GM12878 (cell line): Measurements from ENCODE around the gene CATSPER4. TPM values are rescaled to one million over a fixed set of nuclear protein-coding genes. Genes with fewer than 3 reads are reported as not detected.
A peak's percentile ranks its signal among the peaks of the same experiment; 100 is the strongest.

Experiments used
- ATAC-seq: fragments of 200-7000 bp; cut with Tn5 transposase; 3 replicates; pipeline ENCODE4 v1.9.1; 2020; ENCODE audit warnings: mild to moderate bottlenecking, moderate library complexity
- BruUV-seq: library from RNA; stranded (reverse); fragments of 400-500 nt; replicated peaks from 2 replicates; lab custom pipeline; 2021; lab: Mats Ljungman, UMichigan
- CTCF ChIA-PET: fragments of 300-600 bp; sonication (Branson Sonifier 250); formaldehyde crosslinking; extraction: SDS; loops from one replicate; lab custom pipeline; 2021; ENCODE audit warnings: inconsistent platforms; lab: Yijun Ruan, JAX
- POLR2A ChIA-PET: fragments of 350-600 bp; formaldehyde crosslinking; extraction: SDS; loops from one replicate; lab custom pipeline; 2021; ENCODE audit warnings: inconsistent platforms; lab: Charles Lee
- RAD21 ChIA-PET: fragments of 300-600 bp; sonication (Branson Sonifier 250); formaldehyde crosslinking; loops from one replicate; lab custom pipeline; 2023; ENCODE audit warnings: antibody characterized with exemption; ENCODE audit not compliant: unreplicated experiment; lab: Charles Lee
- SMC1A ChIA-PET: fragments of 300-600 bp; sonication (Branson Sonifier 250); formaldehyde crosslinking; loops from one replicate; lab custom pipeline; 2023; ENCODE audit not compliant: unreplicated experiment, uncharacterized antibody; lab: Charles Lee
- DNase-seq: peaks from one replicate; pipeline ENCODE4 v3.0.0-alpha.2; 2011; ENCODE audit warnings: low read depth, low spot score
- FAIRE-seq: peaks from 3 replicates; lab custom pipeline; 2011; peaks lifted over from hg19 to GRCh38; lab: Jason Lieb, UNC
- H2AFZ ChIP-seq: 2 replicates; pipeline ENCODE4 v1.6.0; 2011; ENCODE audit warnings: low read depth, low read length, control low read depth; ENCODE audit not compliant: control insufficient read depth
- H3K27ac ChIP-seq: 2 replicates; pipeline ENCODE4 v1.5.1; 2011; ENCODE audit warnings: control low read depth; ENCODE audit not compliant: control insufficient read depth, insufficient read depth
- H3K27me3 ChIP-seq, 2 experiments: replicated peaks in 1 of 2; 2 replicates each; pipeline versions ENCODE4 v1.6.0 to v1.6.1; 2011; ENCODE audit warnings: low read length in 1 of 2; ENCODE audit not compliant: control insufficient read depth in 2 of 2, insufficient read depth in 2 of 2
- H3K36me3 ChIP-seq, 2 experiments: 2 replicates each; pipeline ENCODE4 v1.5.1; 2011; ENCODE audit warnings: low read length in 1 of 2; ENCODE audit not compliant: control insufficient read depth in 2 of 2, insufficient read depth in 2 of 2
- H3K4me1 ChIP-seq: 2 replicates; pipeline ENCODE4 v1.6.1; 2011; ENCODE audit warnings: mild to moderate bottlenecking, low read length, moderate library complexity, mixed read lengths; ENCODE audit not compliant: control insufficient read depth, insufficient read depth
- H3K4me2 ChIP-seq: 2 replicates; pipeline ENCODE4 v1.6.0; 2011; ENCODE audit warnings: control low read depth; ENCODE audit not compliant: control insufficient read depth, insufficient read depth
- H3K4me3 ChIP-seq: fragments of 200-600 bp; sonication (generic); 2 replicates; pipeline ENCODE4 v1.5.1; 2016
- H3K79me2 ChIP-seq: 2 replicates; pipeline ENCODE4 v1.6.0; 2011; ENCODE audit warnings: low read length; ENCODE audit not compliant: control insufficient read depth, insufficient read depth
- H3K9ac ChIP-seq: 2 replicates; pipeline ENCODE4 v1.8.0; 2011; ENCODE audit warnings: low read length, control low read depth, mixed read lengths; ENCODE audit not compliant: control insufficient read depth, insufficient read depth
- H3K9me3 ChIP-seq: replicated peaks from 3 replicates; pipeline ENCODE4 v1.5.1; 2011; ENCODE audit warnings: mild to moderate bottlenecking, low read length; ENCODE audit not compliant: control insufficient read depth, insufficient read depth
- H4K20me1 ChIP-seq: 2 replicates; pipeline ENCODE4 v1.6.0; 2011; ENCODE audit not compliant: control insufficient read depth, insufficient read depth
- BCL3 ChIP-seq: IDR thresholded peaks from 2 replicates; pipeline ENCODE4 v1.6.1; 2011; ENCODE audit warnings: borderline replicate concordance, low read depth, mild to moderate bottlenecking, moderate library complexity, low read length; ENCODE audit not compliant: insufficient read depth, poor library complexity, severe bottlenecking
- LARP7 ChIP-seq: fragments of 450-650 bp; IDR thresholded peaks from 2 replicates; pipeline ENCODE4 v1.6.1; 2017; ENCODE audit warnings: mild to moderate bottlenecking
- MEF2A ChIP-seq: IDR thresholded peaks from 2 replicates; pipeline ENCODE4 v1.6.1; 2011; ENCODE audit warnings: low read depth, mild to moderate bottlenecking, low read length, moderate library complexity; ENCODE audit not compliant: insufficient read depth
- NR2F1 ChIP-seq: fragments of 450-650 bp; conservative IDR thresholded peaks from 2 replicates; pipeline ENCODE4 v1.6.1; 2017; ENCODE audit warnings: mild to moderate bottlenecking
- NRF1 ChIP-seq: conservative IDR thresholded peaks from 2 replicates; pipeline ENCODE4 v1.6.1; 2011; ENCODE audit warnings: mild to moderate bottlenecking, low read depth, low read length, improper control_type of control experiment
- POLR2A ChIP-seq: IDR thresholded peaks from 2 replicates; pipeline ENCODE4 v1.6.1; 2011; ENCODE audit warnings: low read depth, mild to moderate bottlenecking, low read length
- WRNIP1 ChIP-seq: IDR thresholded peaks from 2 replicates; pipeline ENCODE4 v1.6.1; 2011; ENCODE audit warnings: low read depth, low read length, improper control_type of control experiment, borderline replicate concordance
- WGBS: methylation state at CpG from one replicate; pipeline ENCODE4 v1.1.6; 2016; ENCODE audit warnings: low lambda C conversion rate; ENCODE audit not compliant: insufficient replicate concordance, insufficient coverage; ENCODE audit errors: missing lambda C conversion rate; 5-methylcytosine and 5-hydroxymethylcytosine counted together
- in situ Hi-C: fragments of 300-500 bp; cut with MboI; formaldehyde crosslinking; loops from 9 replicates; pipeline ENCODE4 v1.14.3; 2018; ENCODE audit warnings: mixed read lengths
- intact Hi-C: fragments of 100-400 bp; cut with micrococcal nuclease; formaldehyde crosslinking; loops from one replicate; pipeline ENCODE4 v1.14.2; 2022; ENCODE audit not compliant: unreplicated experiment
- polyA plus RNA-seq, 11 experiments: library from polyadenylated mRNA; depleted of rRNA in 4 of 11; unstranded in 6 of 11; stranded (reverse) in 5 of 11; fragments of >200 nt; fragmentation: Nextera tagmentation in 4 of 11; fragmentation: Illumina TruSeq in 1 of 11; extraction: Ambion mirVana in 4 of 11; extraction: Trizol in 1 of 11; gene quantifications; 1 replicate in 1 of 11; 2 replicates in 10 of 11; pipeline versions ENCODE4 v1.2.1 to v1.2.3, GENCODE V29; 2011 to 2016; ENCODE audit warnings: inconsistent platforms in 2 of 11, missing spikeins in 2 of 11, low read depth in 1 of 11
- total RNA-seq, 4 experiments: library from RNA; depleted of rRNA in 3 of 4; stranded (reverse); fragments of >200 nt in 3 of 4; fragmentation: Illumina TruSeq in 1 of 4; extraction: Trizol in 1 of 4; gene quantifications; 2 replicates each; pipeline versions ENCODE4 v1.2.1 to v1.2.3, GENCODE V29; 2013 to 2021
- TF ChIP-seq, protein P1 (sequence below): fragments of 450-650 bp; IDR thresholded peaks from 2 replicates; pipeline ENCODE4 v1.6.1; 2017; ENCODE audit warnings: antibody characterized with exemption, mild to moderate bottlenecking, moderate library complexity

CATSPER4 gene
- total and polyA plus RNA-seq, 10 of the 15 experiments (the other 5 are each of a cell fraction or from before 2014, with no cell fraction given), result 0.13 TPM; not detected in 9

DNA sequence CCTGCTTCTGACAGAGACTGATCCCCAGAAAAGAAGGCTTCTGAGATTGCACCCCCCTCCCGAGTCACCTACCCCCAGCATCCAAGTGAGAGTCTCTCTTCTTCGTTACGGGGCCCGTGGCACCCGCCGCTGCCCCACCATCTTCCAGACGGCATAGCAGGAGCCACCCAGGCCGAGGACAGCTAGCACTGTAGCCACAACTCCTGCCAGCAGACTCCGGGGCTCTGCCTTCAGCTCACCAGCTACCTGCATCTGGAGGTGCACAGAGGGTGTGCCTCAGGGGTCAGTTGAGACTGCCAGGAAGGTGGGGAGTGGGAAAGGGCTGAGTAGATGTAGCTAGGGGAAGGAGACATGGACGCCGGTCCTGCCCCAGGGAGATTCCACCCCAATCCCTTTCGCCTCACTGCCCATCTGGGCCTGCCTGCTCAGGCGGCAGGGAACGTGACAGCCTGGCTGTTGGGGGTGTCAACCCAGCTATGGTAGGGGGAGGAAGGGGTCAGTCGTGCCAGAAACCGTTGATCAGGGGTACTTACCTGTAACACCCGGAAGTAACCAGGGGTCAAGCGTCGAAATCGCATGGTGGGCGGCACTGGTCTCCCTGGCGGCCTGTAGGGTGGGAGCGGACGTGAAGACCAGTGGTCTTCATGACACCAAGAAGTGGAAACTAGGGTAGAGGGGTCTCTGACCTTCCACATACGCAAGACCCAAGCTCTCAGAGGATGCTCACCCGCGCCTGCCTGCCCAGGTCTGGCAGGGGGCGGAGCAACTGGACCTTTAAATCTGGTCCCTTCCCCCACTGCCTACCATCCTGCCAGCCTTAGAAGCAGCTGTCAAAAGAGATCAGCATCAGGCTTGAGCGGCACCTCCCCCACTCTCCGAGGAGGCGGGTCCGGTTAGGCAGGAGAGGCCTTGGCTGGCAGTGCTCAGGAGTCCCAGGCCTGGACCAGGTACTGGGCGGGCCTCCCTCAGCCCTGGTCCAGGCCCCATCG is 19.0 kb upstream of the CATSPER4 start, which contains the start of gene ZNF593OS:
Gene ZNF593OS (minus strand): TSS at position 749 of the 989 bp plus-strand sequence. CDS start 171 bp downstream, at position 578.
- DNase-seq (no peak), ATAC-seq (no peak), FAIRE-seq (no peak)
- ChIA-PET SMC1A (interaction anchor here (0.6 to 1.1 kb wide), 3 partner anchors 63 to 546 kb away, joined by 3 read pairs; partner anchors contain the start of gene CEP85), POLR2A (interaction anchor here (0.6 kb wide), 1 partner anchor 309 kb away, joined by 4 read pairs; no protein-coding TSS in a partner anchor), RAD21 (interaction anchor here (2.8 kb wide), 1 partner anchor 63 kb away, joined by 44 read pairs; the partner anchor contains the start of gene CEP85), CTCF (interaction anchor here (1.4 to 5.8 kb wide), 4 partner anchors 18 to 246 kb away, joined by 3 to 110 read pairs (median 8); partner anchors contain the start of genes CATSPER4 and CEP85)
- Histone ChIP-seq H3K4me1 (peaks cover 7% of the 10 kb centered on the region), H3K27me3 (no peaks in the 10 kb centered on the region), H3K9ac (peak within 1 kb of the TSS; percentile 90), H3K79me2 (peaks cover 12% of the 10 kb centered on the region), H3K4me2 (peak within 1 kb of the TSS; percentile 93), H3K4me3 (peak within 1 kb of the TSS; percentile 97), H3K36me3 (no peaks in the 10 kb centered on the region; a peak in 1 of 4 replicates), H2AFZ (no peak within 1 kb of the TSS), H4K20me1 (no peaks in the 10 kb centered on the region), H3K9me3 (no peaks in the 10 kb centered on the region)
- WGBS, result 90% methylated on average over 34 of the region's 34 CpGs
- in situ Hi-C loops, result loop anchor here (5.0 kb wide), 1 partner anchor 151 kb away; no protein-coding TSS in a partner anchor
- BruUV-seq, result no TSS peak
- TF ChIP-seq BCL3 (no peak), WRNIP1 (no peak), POLR2A (peak; percentile 38; the same call in 1 of the 2 replicates), MEF2A (no peak), LARP7 (no peak), NR2F1 (no peak), NRF1 (no peak)
- TF ChIP-seq, protein P1, sequence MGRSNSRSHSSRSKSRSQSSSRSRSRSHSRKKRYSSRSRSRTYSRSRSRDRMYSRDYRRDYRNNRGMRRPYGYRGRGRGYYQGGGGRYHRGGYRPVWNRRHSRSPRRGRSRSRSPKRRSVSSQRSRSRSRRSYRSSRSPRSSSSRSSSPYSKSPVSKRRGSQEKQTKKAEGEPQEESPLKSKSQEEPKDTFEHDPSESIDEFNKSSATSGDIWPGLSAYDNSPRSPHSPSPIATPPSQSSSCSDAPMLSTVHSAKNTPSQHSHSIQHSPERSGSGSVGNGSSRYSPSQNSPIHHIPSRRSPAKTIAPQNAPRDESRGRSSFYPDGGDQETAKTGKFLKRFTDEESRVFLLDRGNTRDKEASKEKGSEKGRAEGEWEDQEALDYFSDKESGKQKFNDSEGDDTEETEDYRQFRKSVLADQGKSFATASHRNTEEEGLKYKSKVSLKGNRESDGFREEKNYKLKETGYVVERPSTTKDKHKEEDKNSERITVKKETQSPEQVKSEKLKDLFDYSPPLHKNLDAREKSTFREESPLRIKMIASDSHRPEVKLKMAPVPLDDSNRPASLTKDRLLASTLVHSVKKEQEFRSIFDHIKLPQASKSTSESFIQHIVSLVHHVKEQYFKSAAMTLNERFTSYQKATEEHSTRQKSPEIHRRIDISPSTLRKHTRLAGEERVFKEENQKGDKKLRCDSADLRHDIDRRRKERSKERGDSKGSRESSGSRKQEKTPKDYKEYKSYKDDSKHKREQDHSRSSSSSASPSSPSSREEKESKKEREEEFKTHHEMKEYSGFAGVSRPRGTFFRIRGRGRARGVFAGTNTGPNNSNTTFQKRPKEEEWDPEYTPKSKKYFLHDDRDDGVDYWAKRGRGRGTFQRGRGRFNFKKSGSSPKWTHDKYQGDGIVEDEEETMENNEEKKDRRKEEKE, result no peak
- TF ChIP-seq, all 136 proteins: peak for 1
- peak within 1 kb of the TSS; percentile 79 for H3K27ac ChIP-seq
- intact Hi-C loops, result no loop called here
